HCT116 (cell line): ENCODE data around the gene CERK. TPM values are rescaled to one million over a fixed set of nuclear protein-coding genes. Genes with fewer than 3 reads are reported as not detected.

ENCODE experiments used
- ATAC-seq: fragments of 200-7000 bp; cut with Tn5 transposase; 2 replicates; pipeline ENCODE4 v1.9.1; 2020; ENCODE audit warnings: mild to moderate bottlenecking, moderate library complexity
- BruUV-seq: library from RNA; stranded (reverse); fragments of 400-500 nt; replicated peaks from 2 replicates; lab custom pipeline; 2021; lab: Mats Ljungman, UMichigan
- CTCF ChIA-PET: fragments of 300-600 bp; sonication (Branson Sonifier 250); formaldehyde crosslinking; loops from one replicate; lab custom pipeline; 2021; ENCODE audit warnings: antibody characterized with exemption; lab: Charles Lee
- POLR2A ChIA-PET: fragments of 300-600, 350-600 bp; sonication (Branson Sonifier 250); formaldehyde crosslinking; loops from one replicate; lab custom pipeline; 2021; ENCODE audit warnings: antibody characterized with exemption; lab: Charles Lee
- RAD21 ChIA-PET, 2 experiments: fragments of 300-600 bp; sonication (Branson Sonifier 250); formaldehyde crosslinking; loops; one replicate each; lab custom pipeline; 2023; ENCODE audit warnings: low total read pairs in 2 of 2; ENCODE audit not compliant: uncharacterized antibody in 2 of 2, unreplicated experiment in 2 of 2, low non-redundant PET in 1 of 2; lab: Charles Lee
- DNase-seq: peaks from one replicate; pipeline ENCODE4 v3.0.0-alpha.2; 2010; ENCODE audit warnings: low read depth, low spot score
- H2AFZ ChIP-seq: fragments of 200-600 bp; shearing (Covaris generic), sonication (generic); 2 replicates; pipeline ENCODE4 v1.6.1; 2017; ENCODE audit warnings: low read depth, mixed run types, mixed read lengths, antibody characterized with exemption, low read length; ENCODE audit not compliant: poor library complexity, severe bottlenecking
- H3K27ac ChIP-seq: 2 replicates; pipeline ENCODE4 v1.5.1; 2012; ENCODE audit warnings: low read depth, low read length
- H3K27me3 ChIP-seq: fragments of 200-600 bp; sonication (generic); 2 replicates; pipeline ENCODE4 v1.6.1; 2016; ENCODE audit warnings: mixed run types, low read length, mixed read lengths; ENCODE audit not compliant: insufficient read depth
- H3K36me3 ChIP-seq, 2 experiments: fragments of 200-500 bp in 1 of 2; fragments of 200-600 bp in 1 of 2; sonication (Bioruptor generic) in 1 of 2; sonication (generic) in 1 of 2; 2 replicates each; pipeline versions ENCODE4 v1.5.1 to v1.6.1; 2014 to 2016; ENCODE audit warnings: low read length in 2 of 2, inconsistent platforms in 1 of 2, mixed read lengths in 1 of 2, mixed run types in 1 of 2; ENCODE audit not compliant: insufficient read depth in 2 of 2, control insufficient read depth in 1 of 2
- H3K4me1 ChIP-seq, 2 experiments: fragments of 200-600 bp in 1 of 2; sonication (generic) in 1 of 2; 2 replicates each; pipeline versions ENCODE4 v1.5.1 to v1.6.1; 2012 to 2017; ENCODE audit warnings: low read length in 2 of 2, inconsistent platforms in 1 of 2, mild to moderate bottlenecking in 1 of 2, mixed read lengths in 1 of 2, mixed run types in 1 of 2, moderate library complexity in 1 of 2; ENCODE audit not compliant: insufficient read depth in 2 of 2, control insufficient read depth in 1 of 2
- H3K4me2 ChIP-seq: fragments of 200-600 bp; sonication (generic); 2 replicates; pipeline ENCODE4 v1.6.1; 2017; ENCODE audit warnings: mixed run types, low read length, mixed read lengths
- H3K4me3 ChIP-seq, 2 experiments: fragments of 200-600 bp in 1 of 2; sonication (generic) in 1 of 2; replicated peaks in 1 of 2; 2 replicates each; pipeline ENCODE4 v1.5.1; 2011 to 2016; ENCODE audit warnings: low read length in 2 of 2, control low read depth in 1 of 2, low read depth in 1 of 2, mild to moderate bottlenecking in 1 of 2, mixed read lengths in 1 of 2, mixed run types in 1 of 2
- H3K79me2 ChIP-seq: fragments of 200-600 bp; sonication (generic); 2 replicates; pipeline ENCODE4 v1.6.1; 2017; ENCODE audit warnings: mild to moderate bottlenecking, mixed run types, low read length, moderate library complexity, mixed read lengths; ENCODE audit not compliant: insufficient read depth
- H3K9ac ChIP-seq: fragments of 200-600 bp; sonication (generic); 2 replicates; pipeline ENCODE4 v1.6.1; 2016; ENCODE audit warnings: low read length, mixed read lengths
- H3K9me2 ChIP-seq: fragments of 200-600 bp; sonication (generic), shearing (Covaris generic); 2 replicates; pipeline ENCODE4 v1.6.1; 2017; ENCODE audit warnings: mixed run types, mild to moderate bottlenecking, moderate library complexity; ENCODE audit not compliant: insufficient read depth
- H3K9me3 ChIP-seq, 2 experiments: fragments of 200-500 bp in 1 of 2; fragments of 200-600 bp in 1 of 2; sonication (Bioruptor generic) in 1 of 2; sonication (generic) in 1 of 2; 2 replicates each; pipeline ENCODE4 v1.6.1; 2014 to 2017; ENCODE audit warnings: low read length in 2 of 2, mixed read lengths in 2 of 2, inconsistent platforms in 1 of 2, low read depth in 1 of 2, mild to moderate bottlenecking in 1 of 2, mixed run types in 1 of 2, moderate library complexity in 1 of 2; ENCODE audit not compliant: control insufficient read depth in 1 of 2, insufficient read depth in 1 of 2
- H4K20me1 ChIP-seq: fragments of 200-600 bp; sonication (generic), shearing (Covaris generic); 2 replicates; pipeline ENCODE4 v1.6.1; 2017; ENCODE audit warnings: mixed run types, mild to moderate bottlenecking, moderate library complexity; ENCODE audit not compliant: insufficient read depth
- ATF3 ChIP-seq: IDR thresholded peaks from 2 replicates; pipeline ENCODE4 v1.6.1; 2012
- CEBPB ChIP-seq: IDR thresholded peaks from 2 replicates; pipeline ENCODE4 v1.6.1; 2012; ENCODE audit warnings: low read depth
- CTCF ChIP-seq, 3 experiments: fragments of 200-600 bp in 1 of 3; sonication (generic) in 1 of 3; IDR thresholded peaks in 2 of 3; conservative IDR thresholded peaks in 1 of 3; 2 replicates each; pipeline ENCODE4 v1.5.1; 2012 to 2017; ENCODE audit warnings: low read depth in 2 of 3, low read length in 2 of 3, antibody characterized with exemption in 1 of 3, borderline replicate concordance in 1 of 3, control low read depth in 1 of 3, mild to moderate bottlenecking in 1 of 3, mixed read lengths in 1 of 3, mixed run types in 1 of 3, moderate library complexity in 1 of 3; ENCODE audit not compliant: insufficient read depth in 1 of 3
- EGR1 ChIP-seq: IDR thresholded peaks from 2 replicates; pipeline ENCODE4 v1.6.1; 2012; ENCODE audit warnings: low read depth
- ELF1 ChIP-seq: IDR thresholded peaks from 2 replicates; pipeline ENCODE4 v1.6.1; 2012; ENCODE audit warnings: low read depth, borderline replicate concordance
- FOSL1 ChIP-seq: IDR thresholded peaks from 2 replicates; pipeline ENCODE4 v1.6.1; 2012; ENCODE audit warnings: low read depth
- JUND ChIP-seq: IDR thresholded peaks from 2 replicates; pipeline ENCODE4 v1.6.1; 2012
- MAX ChIP-seq: IDR thresholded peaks from 2 replicates; pipeline ENCODE4 v1.6.1; 2012
- REST ChIP-seq: IDR thresholded peaks from 2 replicates; pipeline ENCODE4 v1.6.1; 2012; ENCODE audit warnings: low read depth
- SIN3A ChIP-seq: IDR thresholded peaks from 2 replicates; pipeline ENCODE4 v1.6.1; 2012; ENCODE audit warnings: low read depth
- YY1 ChIP-seq: IDR thresholded peaks from 2 replicates; pipeline ENCODE4 v1.6.1; 2011; ENCODE audit warnings: low read length, low read depth, moderate library complexity, mild to moderate bottlenecking; ENCODE audit not compliant: insufficient replicate concordance; ENCODE audit errors: extremely low read depth
- ZBTB33 ChIP-seq: IDR thresholded peaks from 2 replicates; pipeline ENCODE4 v1.6.1; 2011; ENCODE audit warnings: mild to moderate bottlenecking, low read length, moderate library complexity; ENCODE audit not compliant: insufficient replicate concordance; ENCODE audit errors: extremely low read depth
- ZFX ChIP-seq: fragments of 450-650 bp; IDR thresholded peaks from 2 replicates; pipeline ENCODE4 v1.6.1; 2017
- intact Hi-C: fragments of 100-400 bp; cut with micrococcal nuclease; formaldehyde crosslinking; loops from 2 replicates; pipeline ENCODE4 v1.10.0; 2022
- total RNA-seq: library from RNA; stranded (reverse); gene quantifications from one replicate; pipeline ENCODE4 v1.2.1, GENCODE V29; 2021; ENCODE audit not compliant: unreplicated experiment

CERK gene
- total RNA-seq, 1 experiment from 2014 or later: 35.0 TPM

GRCh38 chr22:46753360-46753759, 15.3 kb upstream of the CERK start:
- Histone ChIP-seq H3K27ac (peak overlapping the region; percentile 88), H3K4me2 (peak overlapping the region; percentile 72)
- DNase-seq (no peak), ATAC-seq (no peak)
- TF ChIP-seq FOSL1 (no peak), YY1 (no peak), ELF1 (no peak)
- TF ChIP-seq, all 23 proteins: peak for 0
- H3K9me3 ChIP-seq: peaks cover 6 to 10% of the 10 kb centered on the region in 2 experiments; a peak in 1 of 4 replicates
- no peaks in the 10 kb centered on the region for H3K9me2 ChIP-seq
- H3K4me3 ChIP-seq: peak overlapping the region in 1 of 2 experiments; percentile 32; a peak in 2 of 4 replicates
- no peaks in the 10 kb centered on the region for H3K27me3 ChIP-seq
- BruUV-seq: no TSS peak
- ChIA-PET CTCF (no interaction called here), RAD21 (no interaction called here), POLR2A (interaction anchor here (1.5 kb wide), 1 partner anchor 10 kb away, joined by 10 read pairs; the partner anchor contains the start of gene TBC1D22A)
- no peak overlapping the region for H2AFZ ChIP-seq
- intact Hi-C loops: no loop called here
- no peaks in the 10 kb centered on the region for H3K36me3 ChIP-seq
- H4K20me1 ChIP-seq: no peaks in the 10 kb centered on the region
- peak overlapping the region; percentile 52 for H3K9ac ChIP-seq
- no peaks in the 10 kb centered on the region for H3K79me2 ChIP-seq
- H3K4me1 ChIP-seq: peaks cover 16 to 41% of the 10 kb centered on the region in 2 experiments

GRCh38 chr22:46752988-46753310, 14.9 kb upstream of the CERK start:
- Histone ChIP-seq H3K27ac (no peak overlapping the region), H3K36me3 (no peaks in the 10 kb centered on the region), H3K9me2 (no peaks in the 10 kb centered on the region), H3K9ac (no peak overlapping the region), H3K4me1 (peaks cover 16 to 41% of the 10 kb centered on the region in 2 experiments), H3K9me3 (peaks cover 6 to 10% of the 10 kb centered on the region in 2 experiments; a peak in 1 of 4 replicates), H4K20me1 (no peaks in the 10 kb centered on the region), H3K79me2 (no peaks in the 10 kb centered on the region), H3K27me3 (no peaks in the 10 kb centered on the region), H3K4me2 (peak overlapping the region; percentile 72; the same call in 1 of the 2 replicates), H3K4me3 (no peak overlapping the region), H2AFZ (no peak overlapping the region)
- ChIA-PET CTCF (no interaction called here), RAD21 (no interaction called here), POLR2A (no interaction called here)
- no TSS peak for BruUV-seq
- ATAC-seq (no peak), DNase-seq (no peak)
- intact Hi-C loops: no loop called here
- no peak for TF ChIP-seq MAX
- TF ChIP-seq SIN3A: no peak
- no peak for TF ChIP-seq FOSL1
- TF ChIP-seq REST: no peak
- TF ChIP-seq ATF3: no peak
- no peak for TF ChIP-seq ZBTB33
- TF ChIP-seq CEBPB: no peak
- no peak for TF ChIP-seq ZFX
- no peak for TF ChIP-seq JUND
- TF ChIP-seq EGR1: no peak
- TF ChIP-seq CTCF (IDR thresholded peaks at IDR 0.05 in 2 of 3, conservative IDR thresholded peaks at IDR 0.05 in 1 of 3; ENCODE audit: borderline replicate concordance in 1 of 3, insufficient read depth in 1 of 3, low read depth in 2 of 3, low read length in 2 of 3): no peak
